Gastrocnemius medialis (tissue), 4 donors: ENCODE data around the gene ABCC4.

Experiments used
- POLR2A ChIP-seq, 2 donors: fragments of 450-650 bp; IDR thresholded peaks; one replicate each; pipeline ENCODE4 v1.6.1; 2017; ENCODE audit warnings: antibody characterized with exemption in 2 of 2, mild to moderate bottlenecking in 2 of 2, moderate library complexity in 2 of 2
- TF ChIP-seq, protein P1 (sequence below), 5 experiments: fragments of 450-650 bp in 3 of 5; fragments of 200-600 bp in 2 of 5; sonication (generic) in 2 of 5; IDR thresholded peaks in 4 of 5; conservative IDR thresholded peaks in 1 of 5; 1 replicate in 4 of 5; 2 replicates in 1 of 5; pipeline ENCODE4 v1.5.1; 2016 to 2019; ENCODE audit warnings: antibody characterized with exemption in 5 of 5, mild to moderate bottlenecking in 3 of 5, moderate library complexity in 3 of 5

DNA sequence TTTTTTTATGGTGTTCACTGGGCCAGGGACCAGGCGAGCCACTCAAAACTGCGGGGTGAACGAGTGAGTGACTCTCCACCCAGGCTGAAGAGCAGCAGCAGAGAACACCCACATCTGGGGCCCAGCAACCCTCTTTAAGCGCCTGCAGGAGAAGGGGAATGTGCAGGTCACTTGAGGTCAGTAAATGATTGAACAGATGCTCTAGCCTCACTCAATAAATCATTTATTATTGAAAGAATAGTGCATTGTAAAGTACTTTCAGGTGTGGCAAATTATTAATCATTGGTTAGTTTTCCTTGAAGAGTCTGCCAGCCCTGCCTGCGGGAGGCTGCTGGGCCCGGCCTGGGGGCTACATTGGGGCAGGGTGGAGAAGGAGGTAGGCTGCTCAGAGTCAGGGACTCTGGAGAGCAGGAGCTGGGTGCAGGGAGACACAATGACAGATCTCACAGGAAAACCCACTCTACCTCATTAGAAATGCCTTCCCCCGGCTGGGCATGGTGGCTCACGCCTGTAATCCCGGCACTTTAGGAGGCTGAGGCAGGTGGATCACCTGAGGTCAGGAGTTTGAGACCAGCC lies 42.5 kb downstream of the ABCC4 start:
- TF ChIP-seq, protein P1, sequence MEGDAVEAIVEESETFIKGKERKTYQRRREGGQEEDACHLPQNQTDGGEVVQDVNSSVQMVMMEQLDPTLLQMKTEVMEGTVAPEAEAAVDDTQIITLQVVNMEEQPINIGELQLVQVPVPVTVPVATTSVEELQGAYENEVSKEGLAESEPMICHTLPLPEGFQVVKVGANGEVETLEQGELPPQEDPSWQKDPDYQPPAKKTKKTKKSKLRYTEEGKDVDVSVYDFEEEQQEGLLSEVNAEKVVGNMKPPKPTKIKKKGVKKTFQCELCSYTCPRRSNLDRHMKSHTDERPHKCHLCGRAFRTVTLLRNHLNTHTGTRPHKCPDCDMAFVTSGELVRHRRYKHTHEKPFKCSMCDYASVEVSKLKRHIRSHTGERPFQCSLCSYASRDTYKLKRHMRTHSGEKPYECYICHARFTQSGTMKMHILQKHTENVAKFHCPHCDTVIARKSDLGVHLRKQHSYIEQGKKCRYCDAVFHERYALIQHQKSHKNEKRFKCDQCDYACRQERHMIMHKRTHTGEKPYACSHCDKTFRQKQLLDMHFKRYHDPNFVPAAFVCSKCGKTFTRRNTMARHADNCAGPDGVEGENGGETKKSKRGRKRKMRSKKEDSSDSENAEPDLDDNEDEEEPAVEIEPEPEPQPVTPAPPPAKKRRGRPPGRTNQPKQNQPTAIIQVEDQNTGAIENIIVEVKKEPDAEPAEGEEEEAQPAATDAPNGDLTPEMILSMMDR (IDR thresholded peaks at IDR 0.05 in 4 of 5, conservative IDR thresholded peaks at IDR 0.05 in 1 of 5) = no peak
- no peak for TF ChIP-seq POLR2A (IDR thresholded peaks at IDR 0.05)
